KMS-11 (cell line): Measurements from ENCODE around the gene RPTOR.

ENCODE experiments used
- H2AFZ ChIP-seq: fragments of 200-600 bp; sonication (generic); 2 replicates; pipeline ENCODE4 v1.6.1; 2016; ENCODE audit warnings: antibody characterized with exemption, mixed run types, low read depth
- H3K27ac ChIP-seq: fragments of 200-600 bp; sonication (generic); 2 replicates; pipeline ENCODE4 v1.6.1; 2016; ENCODE audit warnings: mild to moderate bottlenecking, mixed run types
- H3K27me3 ChIP-seq: fragments of 200-600 bp; sonication (generic); 2 replicates; pipeline ENCODE4 v1.6.1; 2017; ENCODE audit warnings: mild to moderate bottlenecking, low read depth, mixed run types, moderate library complexity; ENCODE audit not compliant: insufficient read depth
- H3K36me3 ChIP-seq: fragments of 200-600 bp; sonication (generic); 2 replicates; pipeline ENCODE4 v1.6.1; 2017; ENCODE audit warnings: mild to moderate bottlenecking, mixed run types; ENCODE audit not compliant: insufficient read depth
- H3K4me1 ChIP-seq: fragments of 200-600 bp; sonication (generic); 2 replicates; pipeline ENCODE4 v1.6.1; 2016; ENCODE audit warnings: mild to moderate bottlenecking, low read depth, mixed run types; ENCODE audit not compliant: poor library complexity, severe bottlenecking
- H3K4me2 ChIP-seq: fragments of 200-600 bp; sonication (generic); 2 replicates; pipeline ENCODE4 v1.7.0; 2016; ENCODE audit warnings: mild to moderate bottlenecking, mixed run types
- H3K4me3 ChIP-seq: fragments of 200-600 bp; sonication (generic); IDR thresholded peaks from 2 replicates; pipeline ENCODE4 v1.6.1; 2017; ENCODE audit warnings: low read depth, low read length, mixed read lengths; ENCODE audit not compliant: insufficient read depth
- H3K79me2 ChIP-seq: fragments of 200-600 bp; sonication (generic); 2 replicates; pipeline ENCODE4 v1.6.1; 2016; ENCODE audit warnings: low read depth, mixed run types; ENCODE audit not compliant: insufficient read depth
- H3K9ac ChIP-seq: fragments of 200-600 bp; sonication (generic); 2 replicates; pipeline ENCODE4 v1.6.1; 2016; ENCODE audit warnings: mild to moderate bottlenecking, mixed run types
- H4K20me1 ChIP-seq: fragments of 200-600 bp; sonication (generic); 2 replicates; pipeline ENCODE4 v1.6.1; 2016; ENCODE audit warnings: mild to moderate bottlenecking, mixed run types; ENCODE audit not compliant: insufficient read depth
- TF ChIP-seq, protein P1 (sequence below): fragments of 200-600 bp; sonication (generic); conservative IDR thresholded peaks from 2 replicates; pipeline ENCODE4 v1.6.1; 2017; ENCODE audit warnings: low read depth, mild to moderate bottlenecking, antibody characterized with exemption, low read length, moderate library complexity, mixed read lengths

The RPTOR gene

DNA sequence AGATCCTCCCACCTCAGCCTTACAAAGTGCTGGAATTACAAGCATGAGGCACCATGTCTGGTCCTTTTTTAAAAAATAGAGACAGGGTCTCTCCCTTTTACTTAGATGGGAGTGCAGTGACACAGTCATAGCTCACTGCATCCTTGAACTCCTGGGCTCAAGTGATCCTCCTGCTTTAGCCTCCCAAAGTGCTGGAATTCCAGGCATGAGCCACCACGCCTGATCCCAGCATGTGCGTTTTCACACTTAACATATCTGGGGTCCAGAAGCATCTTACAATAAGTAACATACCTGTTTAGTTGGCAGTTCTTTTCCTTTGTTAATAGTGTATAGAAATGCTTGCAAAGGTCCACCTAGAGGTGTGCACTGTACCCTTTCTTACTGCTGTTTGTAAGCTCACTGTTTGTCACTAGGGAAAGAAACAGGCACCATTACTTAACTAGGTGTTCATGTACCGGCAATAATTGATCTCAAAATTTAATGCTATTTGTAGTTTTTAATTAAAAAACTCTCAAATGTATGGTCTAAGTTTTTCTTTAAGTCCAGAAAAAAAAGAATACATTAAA, 221.7 kb downstream of the RPTOR start:
- TF ChIP-seq, protein P1, sequence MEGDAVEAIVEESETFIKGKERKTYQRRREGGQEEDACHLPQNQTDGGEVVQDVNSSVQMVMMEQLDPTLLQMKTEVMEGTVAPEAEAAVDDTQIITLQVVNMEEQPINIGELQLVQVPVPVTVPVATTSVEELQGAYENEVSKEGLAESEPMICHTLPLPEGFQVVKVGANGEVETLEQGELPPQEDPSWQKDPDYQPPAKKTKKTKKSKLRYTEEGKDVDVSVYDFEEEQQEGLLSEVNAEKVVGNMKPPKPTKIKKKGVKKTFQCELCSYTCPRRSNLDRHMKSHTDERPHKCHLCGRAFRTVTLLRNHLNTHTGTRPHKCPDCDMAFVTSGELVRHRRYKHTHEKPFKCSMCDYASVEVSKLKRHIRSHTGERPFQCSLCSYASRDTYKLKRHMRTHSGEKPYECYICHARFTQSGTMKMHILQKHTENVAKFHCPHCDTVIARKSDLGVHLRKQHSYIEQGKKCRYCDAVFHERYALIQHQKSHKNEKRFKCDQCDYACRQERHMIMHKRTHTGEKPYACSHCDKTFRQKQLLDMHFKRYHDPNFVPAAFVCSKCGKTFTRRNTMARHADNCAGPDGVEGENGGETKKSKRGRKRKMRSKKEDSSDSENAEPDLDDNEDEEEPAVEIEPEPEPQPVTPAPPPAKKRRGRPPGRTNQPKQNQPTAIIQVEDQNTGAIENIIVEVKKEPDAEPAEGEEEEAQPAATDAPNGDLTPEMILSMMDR, result no peak
- no peak overlapping the region for H2AFZ ChIP-seq
- H4K20me1 ChIP-seq, result no peaks in the 10 kb centered on the region
- no peaks in the 10 kb centered on the region for H3K27me3 ChIP-seq
- H3K9ac ChIP-seq, result no peak overlapping the region
- no peaks in the 10 kb centered on the region for H3K79me2 ChIP-seq
- H3K4me2 ChIP-seq, result no peak overlapping the region
- no peak overlapping the region for H3K27ac ChIP-seq
- H3K36me3 ChIP-seq, result no peaks in the 10 kb centered on the region
- no peaks in the 10 kb centered on the region for H3K4me1 ChIP-seq
- no peak overlapping the region for H3K4me3 ChIP-seq

DNA sequence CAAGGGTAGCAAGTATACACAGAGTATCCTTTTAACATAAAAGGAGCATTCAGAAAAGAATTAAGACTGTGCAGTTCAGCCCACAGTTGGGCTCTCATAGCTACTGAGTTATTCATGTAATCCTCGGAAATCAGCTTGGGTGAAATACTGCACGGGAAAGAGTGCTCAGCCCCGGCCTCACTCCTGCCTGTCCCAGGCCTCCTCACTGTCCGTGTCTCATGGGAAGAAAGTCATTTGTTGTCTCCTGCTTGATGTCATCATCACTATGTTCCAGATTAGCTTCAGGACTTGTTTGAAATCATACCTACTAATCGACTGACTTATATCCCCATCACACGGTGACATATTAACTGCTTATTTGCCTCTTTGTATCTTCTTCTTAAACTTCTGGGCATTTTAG, 223.8 kb downstream of the RPTOR start:
- H3K27me3 ChIP-seq, result no peaks in the 10 kb centered on the region
- no peak overlapping the region for H3K4me2 ChIP-seq
- H3K4me1 ChIP-seq, result no peaks in the 10 kb centered on the region
- no peak overlapping the region for H3K4me3 ChIP-seq
- no peak overlapping the region for H3K27ac ChIP-seq
- TF ChIP-seq, protein P1, result no peak
- H3K36me3 ChIP-seq, result no peaks in the 10 kb centered on the region
- no peaks in the 10 kb centered on the region for H3K79me2 ChIP-seq
- H3K9ac ChIP-seq, result no peak overlapping the region
- H2AFZ ChIP-seq, result no peak overlapping the region
- H4K20me1 ChIP-seq, result no peaks in the 10 kb centered on the region

DNA sequence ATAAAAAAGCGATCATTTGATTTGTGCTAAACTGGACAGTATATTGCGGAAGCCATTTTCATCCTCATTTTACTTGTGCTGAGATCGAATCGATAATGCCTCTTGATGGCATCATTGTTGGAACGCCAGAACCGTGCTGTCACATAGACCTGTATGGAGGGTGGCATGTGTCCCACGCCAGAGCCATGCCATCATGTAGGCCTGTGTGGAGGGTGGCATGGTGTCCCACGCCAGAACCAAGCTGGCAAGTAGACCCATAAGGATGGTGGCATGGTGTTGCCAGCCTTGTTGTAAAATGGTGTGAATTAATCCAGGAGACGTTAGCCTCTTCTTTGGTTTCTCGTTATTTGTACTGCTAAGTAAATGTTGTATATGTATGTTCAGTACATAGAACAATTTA, 224.3 kb downstream of the RPTOR start:
- Histone ChIP-seq H3K36me3 (no peaks in the 10 kb centered on the region), H3K9ac (no peak overlapping the region), H3K4me2 (no peak overlapping the region), H4K20me1 (no peaks in the 10 kb centered on the region), H3K27ac (no peak overlapping the region), H2AFZ (no peak overlapping the region), H3K27me3 (no peaks in the 10 kb centered on the region), H3K4me1 (no peaks in the 10 kb centered on the region), H3K79me2 (no peaks in the 10 kb centered on the region), H3K4me3 (no peak overlapping the region)
- TF ChIP-seq, protein P1, result no peak

DNA sequence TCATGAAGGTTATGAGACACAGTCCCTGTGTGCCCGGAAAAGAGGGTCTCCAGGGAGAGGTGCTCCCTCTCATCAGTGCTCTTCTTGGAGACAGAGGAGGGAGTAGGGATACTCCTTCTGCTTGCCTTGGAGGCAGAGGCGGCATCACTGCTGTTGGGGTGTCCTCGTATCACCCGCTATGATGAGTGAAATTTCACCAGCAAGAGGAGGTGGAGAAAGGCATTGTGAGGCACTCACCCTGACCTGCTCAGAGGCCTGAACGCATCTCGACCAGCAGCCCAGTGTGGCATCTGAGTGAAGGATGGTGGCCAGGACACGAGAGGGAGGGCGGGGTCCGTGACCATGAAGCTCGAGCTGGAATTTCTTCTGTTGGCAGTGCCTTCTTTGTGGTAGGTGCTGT, 224.9 kb downstream of the RPTOR start:
- H3K4me1 ChIP-seq, result no peaks in the 10 kb centered on the region
- no peaks in the 10 kb centered on the region for H3K36me3 ChIP-seq
- H2AFZ ChIP-seq, result no peak overlapping the region
- H3K27me3 ChIP-seq, result no peaks in the 10 kb centered on the region
- H3K4me2 ChIP-seq, result no peak overlapping the region
- TF ChIP-seq, protein P1, result no peak
- H3K79me2 ChIP-seq, result no peaks in the 10 kb centered on the region
- no peak overlapping the region for H3K9ac ChIP-seq
- H3K4me3 ChIP-seq, result no peak overlapping the region
- H3K27ac ChIP-seq, result no peak overlapping the region
- H4K20me1 ChIP-seq, result no peaks in the 10 kb centered on the region
